ENCODE results near the gene CHRNG. TPM values are rescaled to one million over a fixed set of nuclear protein-coding genes. Genes with fewer than 3 reads are reported as not detected.

The CHRNG gene
- total RNA-seq, 1 donor from 2014 or later = not detected

GRCh38 chr2:232505856-232506255 is 33.6 kb upstream of the CHRNG start:
- H3K9me3 ChIP-seq (ENCODE audit: insufficient read depth, low read depth, low read length) = no peaks in the 10 kb centered on the region
- Mint-ChIP-seq H3K4me3 (ENCODE audit: unreplicated experiment) (no peak overlapping the region), H3K27ac (ENCODE audit: unreplicated experiment) (no peak overlapping the region), H3K4me1 (ENCODE audit: low read depth, unreplicated experiment) (no peaks in the 10 kb centered on the region), H3K36me3 (ENCODE audit: low read depth, unreplicated experiment) (peaks cover 2% of the 10 kb centered on the region), H3K9me3 (ENCODE audit: unreplicated experiment) (no peaks in the 10 kb centered on the region), H3K27me3 (ENCODE audit: low read depth, unreplicated experiment) (peaks cover 71% of the 10 kb centered on the region)
- H3K9ac ChIP-seq (ENCODE audit: low read length) = no peak overlapping the region
- H3K79me2 ChIP-seq (ENCODE audit: insufficient read depth, low read length) = no peaks in the 10 kb centered on the region
- H3K27me3 ChIP-seq (ENCODE audit: insufficient read depth, low read length) = peaks cover 43% of the 10 kb centered on the region
- no peak overlapping the region for H2AFZ ChIP-seq (ENCODE audit: low read depth, low read length)
- no peak overlapping the region for H3K4me2 ChIP-seq (ENCODE audit: low read length)
- H3K27ac ChIP-seq (ENCODE audit: low read depth, low read length) = no peak overlapping the region
- no peak for FAIRE-seq
- no peak for TF ChIP-seq CTCF (IDR thresholded peaks at IDR 0.05; ENCODE audit: insufficient read depth, low read depth, low read length)
- TF ChIP-seq EZH2 (IDR thresholded peaks at IDR 0.05; ENCODE audit: insufficient read depth, low read length) = no peak
- H3K36me3 ChIP-seq (ENCODE audit: insufficient read depth, low read length) = no peaks in the 10 kb centered on the region
- DNase-seq (ENCODE audit: low read depth) = no peak
- H4K20me1 ChIP-seq (ENCODE audit: insufficient read depth, low read length) = peaks cover 6% of the 10 kb centered on the region
- no peak overlapping the region for H3K4me3 ChIP-seq (ENCODE audit: insufficient read depth, low read depth, low read length)
- no peaks in the 10 kb centered on the region for H3K4me1 ChIP-seq (ENCODE audit: insufficient read depth, low read length)

- no peak overlapping the region for H3K27ac ChIP-seq (ENCODE audit: low read depth, low read length)
- H3K27me3 Mint-ChIP-seq (ENCODE audit: low read depth, unreplicated experiment) = peaks cover 65% of the 10 kb centered on the region
These were observed 32.8 kb upstream of the CHRNG start for GRCh38 chr2:232506709-232507108.

More at GRCh38 chr2:232506709-232507108, 32.8 kb upstream of the CHRNG start:
- no peaks in the 10 kb centered on the region for H3K4me1 ChIP-seq (ENCODE audit: insufficient read depth, low read length)
- H3K4me3 ChIP-seq (ENCODE audit: insufficient read depth, low read depth, low read length) = no peak overlapping the region
- no peaks in the 10 kb centered on the region for H3K9me3 Mint-ChIP-seq (ENCODE audit: unreplicated experiment)
- no peak overlapping the region for H3K9ac ChIP-seq (ENCODE audit: low read length)
- peaks cover 49% of the 10 kb centered on the region for H3K27me3 ChIP-seq (ENCODE audit: insufficient read depth, low read length)
- no peak overlapping the region for H3K27ac Mint-ChIP-seq (ENCODE audit: unreplicated experiment)
- no peak for TF ChIP-seq CTCF (IDR thresholded peaks at IDR 0.05; ENCODE audit: insufficient read depth, low read depth, low read length)
- TF ChIP-seq EZH2 (IDR thresholded peaks at IDR 0.05; ENCODE audit: insufficient read depth, low read length) = no peak
- no peaks in the 10 kb centered on the region for H3K9me3 ChIP-seq (ENCODE audit: insufficient read depth, low read depth, low read length)
- H2AFZ ChIP-seq (ENCODE audit: low read depth, low read length) = no peak overlapping the region
- H3K79me2 ChIP-seq (ENCODE audit: insufficient read depth, low read length) = no peaks in the 10 kb centered on the region
- no peak overlapping the region for H3K4me3 Mint-ChIP-seq (ENCODE audit: unreplicated experiment)
- H3K4me2 ChIP-seq (ENCODE audit: low read length) = no peak overlapping the region
- FAIRE-seq = no peak
- DNase-seq (ENCODE audit: low read depth) = no peak
- peaks cover 6% of the 10 kb centered on the region for H4K20me1 ChIP-seq (ENCODE audit: insufficient read depth, low read length)
- H3K36me3 ChIP-seq (ENCODE audit: insufficient read depth, low read length) = no peaks in the 10 kb centered on the region
- H3K36me3 Mint-ChIP-seq (ENCODE audit: low read depth, unreplicated experiment) = peaks cover 2% of the 10 kb centered on the region
- no peaks in the 10 kb centered on the region for H3K4me1 Mint-ChIP-seq (ENCODE audit: low read depth, unreplicated experiment)
